K562 (cell line): ENCODE results near the gene MACF1. TPM values are rescaled to one million over a fixed set of nuclear protein-coding genes. Genes with fewer than 3 reads are reported as not detected.

Experiments
- ATAC-seq: fragments of 200-7000 bp; cut with Tn5 transposase; 3 replicates; pipeline ENCODE4 v1.9.1; 2020; ENCODE audit warnings: moderate library complexity
- BruUV-seq: library from RNA; stranded (reverse); fragments of 400-500 nt; replicated peaks from 2 replicates; lab custom pipeline; 2021; lab: Mats Ljungman, UMichigan
- CTCF ChIA-PET: fragments of 300-600 bp; formaldehyde crosslinking; extraction: SDS; loops from one replicate; lab custom pipeline; 2021; ENCODE audit warnings: low intra/inter-chr PET ratio; lab: Yijun Ruan, JAX
- POLR2A ChIA-PET: fragments of 300-600, 350-650 bp; sonication (Branson Sonifier 250); formaldehyde crosslinking; extraction: SDS; loops from one replicate; lab custom pipeline; 2021; ENCODE audit warnings: antibody characterized with exemption, inconsistent platforms; lab: Yijun Ruan, JAX
- DNase-seq, 4 experiments: peaks; one replicate each; pipeline versions ENCODE4 v3.0.0 to v3.0.0-alpha.2; 2011 to 2018; ENCODE audit warnings: low spot score in 3 of 4, mixed read lengths in 3 of 4; ENCODE audit errors: extremely low read depth in 1 of 4
- FAIRE-seq: peaks from 2 replicates; lab custom pipeline; 2011; peaks lifted over from hg19 to GRCh38; lab: Jason Lieb, UNC
- H2AFZ ChIP-seq: 2 replicates; pipeline ENCODE4 v1.6.0; 2011; ENCODE audit warnings: low read depth, low read length, control low read depth, inconsistent platforms
- H3K27ac ChIP-seq: fragments of 200-600 bp; 3 replicates; pipeline ENCODE4 v1.8.0; 2011; ENCODE audit warnings: low read depth, mild to moderate bottlenecking, control low read depth, inconsistent platforms, low read length, moderate library complexity, mixed read lengths; ENCODE audit errors: extremely low read depth
- H3K27me3 ChIP-seq, 2 experiments: fragments of 300-600 bp in 1 of 2; 2 replicates in 1 of 2; 3 replicates in 1 of 2; pipeline versions ENCODE4 v1.6.0 to v1.8.0; 2011; ENCODE audit warnings: inconsistent platforms in 2 of 2, low read length in 2 of 2, mild to moderate bottlenecking in 1 of 2, mixed read lengths in 1 of 2, moderate library complexity in 1 of 2; ENCODE audit not compliant: control insufficient read depth in 2 of 2, insufficient read depth in 2 of 2
- H3K36me3 ChIP-seq: fragments of 300-600 bp; 3 replicates; pipeline ENCODE4 v1.8.0; 2011; ENCODE audit warnings: mild to moderate bottlenecking, low read length, inconsistent platforms; ENCODE audit not compliant: control insufficient read depth, insufficient read depth
- H3K4me1 ChIP-seq, 2 experiments: fragments of 200-600 bp in 1 of 2; replicated peaks in 1 of 2; 2 replicates in 1 of 2; 3 replicates in 1 of 2; pipeline versions ENCODE4 v1.5.1 to v1.8.0; 2011; ENCODE audit warnings: inconsistent platforms in 2 of 2, low read length in 2 of 2, mild to moderate bottlenecking in 1 of 2, mixed read lengths in 1 of 2, moderate library complexity in 1 of 2; ENCODE audit not compliant: control insufficient read depth in 2 of 2, insufficient read depth in 2 of 2
- H3K4me2 ChIP-seq: 2 replicates; pipeline ENCODE4 v1.6.1; 2011; ENCODE audit warnings: low read length, control low read depth, inconsistent platforms, mixed read lengths; ENCODE audit not compliant: insufficient read depth
- H3K4me3 ChIP-seq: fragments of 200-600 bp; sonication (generic), shearing (Covaris generic); 2 replicates; pipeline ENCODE4 v1.5.1; 2016; ENCODE audit warnings: control low read depth, inconsistent platforms
- H3K79me2 ChIP-seq: fragments of 200-600 bp; 3 replicates; pipeline ENCODE4 v1.8.0; 2011; ENCODE audit warnings: low read length, inconsistent platforms; ENCODE audit not compliant: control insufficient read depth, insufficient read depth
- H3K9ac ChIP-seq, 2 experiments: 2 replicates each; pipeline versions ENCODE4 v1.6.0 to v1.6.1; 2011; ENCODE audit warnings: low read depth in 2 of 2, low read length in 2 of 2, control low read depth in 1 of 2, inconsistent platforms in 1 of 2, mild to moderate bottlenecking in 1 of 2, mixed read lengths in 1 of 2; ENCODE audit not compliant: insufficient read depth in 1 of 2
- H3K9me1 ChIP-seq: one replicate; pipeline ENCODE4 v1.6.0; 2011; ENCODE audit warnings: inconsistent platforms, mild to moderate bottlenecking, low read length, moderate library complexity; ENCODE audit not compliant: control insufficient read depth, insufficient read depth
- H3K9me3 ChIP-seq: replicated peaks from 2 replicates; pipeline ENCODE4 v1.5.1; 2011; ENCODE audit warnings: low read depth, low read length, inconsistent platforms; ENCODE audit not compliant: control insufficient read depth, insufficient read depth
- H4K20me1 ChIP-seq: replicated peaks from 2 replicates; pipeline ENCODE4 v1.6.1; 2011; ENCODE audit warnings: low read length, inconsistent platforms, mixed read lengths; ENCODE audit not compliant: control insufficient read depth, insufficient read depth
- ELF2 ChIP-seq: fragments of 250-450 bp; sonication (Bioruptor Pico); IDR thresholded peaks from 2 replicates; pipeline ENCODE4 v1.5.0; 2021; ENCODE audit warnings: mild to moderate bottlenecking
- HNRNPH1 ChIP-seq: fragments of 200-400 bp; formaldehyde crosslinking; optimal IDR thresholded peaks from 2 replicates; pipeline ENCODE3; 2017; ENCODE audit warnings: low read depth, mild to moderate bottlenecking, low read length, moderate library complexity
- KDM5B ChIP-seq: fragments of 200-600 bp; sonication (generic); IDR thresholded peaks from 2 replicates; pipeline ENCODE4 v1.6.1; 2012; ENCODE audit warnings: low read depth, mild to moderate bottlenecking, moderate library complexity, low read length, control low read depth, inconsistent platforms; ENCODE audit not compliant: insufficient replicate concordance
- MECOM ChIP-seq: fragments of 250-450 bp; sonication (Bioruptor Pico); IDR thresholded peaks from 2 replicates; pipeline ENCODE4 v1.8.0; 2022; ENCODE audit warnings: inconsistent platforms
- NR4A1 ChIP-seq, 2 experiments: fragments of 250-450 bp in 1 of 2; fragments of 450-650 bp in 1 of 2; sonication (Bioruptor Pico) in 1 of 2; IDR thresholded peaks; 2 replicates each; pipeline versions ENCODE4 v1.4.0 to v1.6.1; 2016 to 2020; ENCODE audit warnings: mild to moderate bottlenecking in 2 of 2, missing compliant biosample characterization in 1 of 2, missing genetic modification characterization in 1 of 2, moderate library complexity in 1 of 2
- PRPF4 ChIP-seq: fragments of 200-400 bp; formaldehyde crosslinking; IDR thresholded peaks from one replicate; pipeline ENCODE4 v1.6.1; 2017; ENCODE audit warnings: low read length, low read depth, mild to moderate bottlenecking; ENCODE audit not compliant: insufficient read depth, poor library complexity, severe bottlenecking
- PTRF ChIP-seq: fragments of 450-650 bp; IDR thresholded peaks from 2 replicates; pipeline ENCODE4 v1.6.1; 2016; ENCODE audit warnings: mild to moderate bottlenecking, missing genetic modification characterization, missing compliant biosample characterization
- SMAD3 ChIP-seq: fragments of 450-650 bp; formaldehyde crosslinking; conservative IDR thresholded peaks from 2 replicates; pipeline ENCODE4 v1.4.0; 2020; ENCODE audit warnings: mild to moderate bottlenecking
- SMARCB1 ChIP-seq: IDR thresholded peaks from 2 replicates; pipeline ENCODE4 v1.6.1; 2011; ENCODE audit warnings: improper control_type of control experiment, low read depth; ENCODE audit not compliant: insufficient read length
- SRSF9 ChIP-seq: fragments of 200-400 bp; formaldehyde crosslinking; IDR thresholded peaks from 2 replicates; pipeline ENCODE4 v1.6.1; 2017; ENCODE audit warnings: low read depth, low read length, borderline replicate concordance
- STAT5A ChIP-seq: IDR thresholded peaks from 2 replicates; pipeline ENCODE4 v1.6.1; 2012; ENCODE audit warnings: low read length, inconsistent platforms, borderline replicate concordance
- ZNF79 ChIP-seq: fragments of 250-450 bp; sonication (Bioruptor Pico); IDR thresholded peaks from 2 replicates; pipeline ENCODE4 v1.4.0; 2020; ENCODE audit warnings: low read depth, mild to moderate bottlenecking, moderate library complexity
- in situ Hi-C: fragments of 300-500 bp; cut with MboI; formaldehyde crosslinking; loops from 4 replicates; pipeline ENCODE4 v1.15.0; 2018; ENCODE audit warnings: inconsistent platforms, mixed read lengths
- intact Hi-C: fragments of 100-400 bp; cut with micrococcal nuclease; formaldehyde crosslinking; loops from 2 replicates; pipeline ENCODE4 v1.14.2; 2022
- polyA plus RNA-seq, 8 experiments: library from polyadenylated mRNA; depleted of rRNA in 4 of 8; stranded (reverse) in 5 of 8; unstranded in 3 of 8; fragments of >200 nt; fragmentation: Nextera tagmentation in 2 of 8; fragmentation: Illumina TruSeq in 1 of 8; extraction: Ambion mirVana in 2 of 8; extraction: Trizol in 1 of 8; gene quantifications; 2 replicates each; pipeline versions ENCODE4 v1.2.1 to v1.2.3, GENCODE V29; 2011 to 2014; ENCODE audit warnings: inconsistent platforms in 1 of 8, missing spikeins in 1 of 8
- total RNA-seq, 7 experiments: library from RNA; depleted of rRNA in 6 of 7; stranded (reverse); fragments of >200 nt in 6 of 7; fragmentation: Illumina TruSeq in 2 of 7; extraction: Trizol in 2 of 7; gene quantifications; 2 replicates each; pipeline versions ENCODE4 v1.2.1 to v1.2.3, GENCODE V29; 2011 to 2021; ENCODE audit warnings: low replicate concordance in 1 of 7
- TF ChIP-seq, protein P1 (sequence below): fragments of 250-450 bp; sonication (Bioruptor Pico); IDR thresholded peaks from 2 replicates; pipeline ENCODE4 v1.5.0; 2021
- TF ChIP-seq, protein P2 (sequence below): fragments of 450-650 bp; formaldehyde crosslinking; IDR thresholded peaks from 2 replicates; pipeline ENCODE4 v1.4.0; 2020; ENCODE audit warnings: mild to moderate bottlenecking, moderate library complexity

The MACF1 gene
- total and polyA plus RNA-seq, 9 of the 15 experiments (the other 6 are each of a cell fraction or from before 2014, with no cell fraction given): 13.2 to 232 (median 112) TPM

GRCh38 chr1:39505289-39505688, 300.8 kb downstream of the MACF1 start:
- Histone ChIP-seq H3K27ac (no peak overlapping the region), H3K9ac (no peak overlapping the region), H2AFZ (no peak overlapping the region), H3K4me3 (no peak overlapping the region), H4K20me1 (no peaks in the 10 kb centered on the region), H3K9me3 (no peaks in the 10 kb centered on the region), H3K36me3 (no peaks in the 10 kb centered on the region), H3K79me2 (no peaks in the 10 kb centered on the region), H3K9me1 (no peaks in the 10 kb centered on the region), H3K4me2 (no peak overlapping the region), H3K4me1 (peaks cover 6 to 8% of the 10 kb centered on the region in 2 experiments; a peak in 2 of 5 replicates), H3K27me3 (0 out of 5 replicates have a peak, but pooled peaks cover 0 to 5% of the 10 kb centered on the region in 2 experiments)
- ATAC-seq: no peak
- no peak for FAIRE-seq
- CTCF ChIA-PET: interaction anchor here (0.6 kb wide), 1 partner anchor 34 kb away, joined by 4 read pairs; no protein-coding TSS in a partner anchor
- POLR2A ChIA-PET: no interaction called here
- BruUV-seq: no TSS peak
- TF ChIP-seq SRSF9: no peak
- no peak for TF ChIP-seq PTRF (tag)
- no peak for TF ChIP-seq SMARCB1
- TF ChIP-seq NR4A1 (CRISPR knock-in tag; IDR thresholded peaks at IDR 0.05): no peak
- TF ChIP-seq NR4A1 (tag; IDR thresholded peaks at IDR 0.05): no peak
- TF ChIP-seq HNRNPH1: no peak
- TF ChIP-seq SMAD3: no peak
- no peak for TF ChIP-seq ZNF79 (CRISPR knock-in tag)
- no peak for TF ChIP-seq MECOM (CRISPR knock-in tag)
- TF ChIP-seq, protein P1, sequence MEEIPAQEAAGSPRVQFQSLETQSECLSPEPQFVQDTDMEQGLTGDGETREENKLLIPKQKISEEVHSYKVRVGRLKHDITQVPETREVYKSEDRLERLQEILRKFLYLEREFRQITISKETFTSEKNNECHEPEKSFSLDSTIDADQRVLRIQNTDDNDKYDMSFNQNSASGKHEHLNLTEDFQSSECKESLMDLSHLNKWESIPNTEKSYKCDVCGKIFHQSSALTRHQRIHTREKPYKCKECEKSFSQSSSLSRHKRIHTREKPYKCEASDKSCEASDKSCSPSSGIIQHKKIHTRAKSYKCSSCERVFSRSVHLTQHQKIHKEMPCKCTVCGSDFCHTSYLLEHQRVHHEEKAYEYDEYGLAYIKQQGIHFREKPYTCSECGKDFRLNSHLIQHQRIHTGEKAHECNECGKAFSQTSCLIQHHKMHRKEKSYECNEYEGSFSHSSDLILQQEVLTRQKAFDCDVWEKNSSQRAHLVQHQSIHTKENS (CRISPR knock-in tag): no peak
- TF ChIP-seq, protein P2, sequence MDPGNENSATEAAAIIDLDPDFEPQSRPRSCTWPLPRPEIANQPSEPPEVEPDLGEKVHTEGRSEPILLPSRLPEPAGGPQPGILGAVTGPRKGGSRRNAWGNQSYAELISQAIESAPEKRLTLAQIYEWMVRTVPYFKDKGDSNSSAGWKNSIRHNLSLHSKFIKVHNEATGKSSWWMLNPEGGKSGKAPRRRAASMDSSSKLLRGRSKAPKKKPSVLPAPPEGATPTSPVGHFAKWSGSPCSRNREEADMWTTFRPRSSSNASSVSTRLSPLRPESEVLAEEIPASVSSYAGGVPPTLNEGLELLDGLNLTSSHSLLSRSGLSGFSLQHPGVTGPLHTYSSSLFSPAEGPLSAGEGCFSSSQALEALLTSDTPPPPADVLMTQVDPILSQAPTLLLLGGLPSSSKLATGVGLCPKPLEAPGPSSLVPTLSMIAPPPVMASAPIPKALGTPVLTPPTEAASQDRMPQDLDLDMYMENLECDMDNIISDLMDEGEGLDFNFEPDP (CRISPR knock-in tag): no peak
- TF ChIP-seq ELF2 (CRISPR knock-in tag): no peak
- no peak for TF ChIP-seq KDM5B
- no peak for TF ChIP-seq PRPF4
- no peak for TF ChIP-seq STAT5A
- intact Hi-C loops: loop anchor here (5.0 kb wide), 1 partner anchor 152 kb away; no protein-coding TSS in a partner anchor
- in situ Hi-C loops: loop anchor here (10.0 kb wide), 1 partner anchor 270 kb away; the partner anchor contains the start of gene OXCT2
- DNase-seq: no peak
